ENCODE results near the gene PHACTR2.

The PHACTR2 gene

DNA sequence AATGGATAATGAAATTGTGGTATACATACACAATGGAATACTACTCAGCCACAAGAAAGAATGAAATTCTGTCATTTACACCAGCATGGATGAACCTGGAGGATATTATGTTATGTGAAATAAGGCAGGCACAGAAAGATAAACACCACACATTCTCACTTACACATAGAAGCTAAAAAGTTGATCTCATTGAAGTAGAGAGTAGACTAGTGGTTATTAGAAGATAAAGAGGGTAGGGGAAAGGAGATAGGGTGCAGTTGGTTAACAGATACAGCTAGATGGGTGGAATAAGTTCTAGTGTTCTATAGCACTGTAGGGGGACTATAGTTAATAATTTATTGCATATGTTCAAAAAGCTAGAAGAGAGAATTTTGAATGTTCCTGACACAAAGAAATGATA lies 139.9 kb downstream of the PHACTR2 start:
- no peaks in the 10 kb centered on the region for H3K27me3 ChIP-seq (ENCODE audit: control insufficient read depth in 2 of 2, insufficient read depth in 2 of 2, low read length in 2 of 2)
- no peak overlapping the region for H3K4me3 ChIP-seq (ENCODE audit: low read length in 2 of 2)
- H3K9ac ChIP-seq (ENCODE audit: low read depth in 1 of 2, low read length in 2 of 2): no peak overlapping the region
- no peaks in the 10 kb centered on the region for H3K9me3 ChIP-seq (ENCODE audit: control insufficient read depth in 2 of 2, low read length in 2 of 2)
- no peak overlapping the region for H3K27ac ChIP-seq (ENCODE audit: low read depth in 2 of 2, low read length in 2 of 2)
- H3K4me1 ChIP-seq (ENCODE audit: control insufficient read depth in 2 of 2, insufficient read depth in 2 of 2, low read length in 2 of 2): no peaks in the 10 kb centered on the region
- H3K36me3 ChIP-seq (ENCODE audit: control insufficient read depth in 2 of 2, insufficient read depth in 2 of 2, low read length in 2 of 2): peaks cover 0 to 4% of the 10 kb centered on the region in 2 donors

DNA sequence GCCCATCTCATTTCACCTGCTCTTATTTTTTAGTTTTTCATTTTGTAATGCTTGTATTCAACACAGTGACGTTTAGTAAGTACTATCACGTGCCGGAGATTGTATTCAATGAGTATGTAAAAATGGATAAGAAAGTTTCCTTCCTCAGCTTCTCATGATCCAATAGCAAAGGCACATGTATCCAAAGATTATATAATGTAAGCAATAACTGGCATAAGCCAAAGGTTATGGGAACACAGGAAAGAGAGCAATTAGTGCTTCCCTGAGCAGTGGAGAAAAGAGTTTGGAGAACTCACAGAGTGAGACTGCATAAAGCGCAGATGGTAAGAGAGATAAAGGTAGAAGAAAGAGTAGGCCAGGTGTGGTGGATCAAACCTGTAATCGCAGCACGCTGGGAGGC lies 143.6 kb downstream of the PHACTR2 start:
- H3K9ac ChIP-seq (ENCODE audit: low read depth in 1 of 2, low read length in 2 of 2): no peak overlapping the region
- H3K27ac ChIP-seq (ENCODE audit: low read depth in 2 of 2, low read length in 2 of 2): no peak overlapping the region
- no peaks in the 10 kb centered on the region for H3K27me3 ChIP-seq (ENCODE audit: control insufficient read depth in 2 of 2, insufficient read depth in 2 of 2, low read length in 2 of 2)
- peaks cover 3 to 12% of the 10 kb centered on the region in 2 donors for H3K36me3 ChIP-seq (ENCODE audit: control insufficient read depth in 2 of 2, insufficient read depth in 2 of 2, low read length in 2 of 2)
- no peaks in the 10 kb centered on the region for H3K4me1 ChIP-seq (ENCODE audit: control insufficient read depth in 2 of 2, insufficient read depth in 2 of 2, low read length in 2 of 2)
- no peak overlapping the region for H3K4me3 ChIP-seq (ENCODE audit: low read length in 2 of 2)
- no peaks in the 10 kb centered on the region for H3K9me3 ChIP-seq (ENCODE audit: control insufficient read depth in 2 of 2, low read length in 2 of 2)

DNA sequence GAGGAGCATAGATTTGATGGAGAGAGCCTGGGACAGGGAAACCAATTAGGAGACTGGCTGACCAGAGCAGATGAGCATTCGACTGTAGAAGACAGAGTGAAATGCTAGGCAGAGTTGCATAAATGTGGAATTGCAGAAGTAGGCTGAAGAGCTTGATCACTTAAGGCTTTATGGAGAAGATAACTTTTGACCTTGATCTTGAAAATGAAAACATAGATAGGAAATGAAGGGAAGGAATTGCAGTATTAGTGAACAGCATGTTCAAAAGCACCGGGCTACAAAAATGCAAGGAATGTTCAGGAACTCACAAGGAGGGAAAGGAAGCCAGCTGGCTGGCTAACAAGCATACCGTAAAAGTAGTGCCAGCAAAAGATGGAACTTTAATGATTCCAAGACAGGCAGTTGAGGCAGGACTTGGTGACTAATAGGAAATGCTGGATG lies 144.8 kb downstream of the PHACTR2 start:
- Histone ChIP-seq H3K27ac (ENCODE audit: low read depth in 2 of 2, low read length in 2 of 2) (no peak overlapping the region), H3K4me3 (ENCODE audit: low read length in 2 of 2) (no peak overlapping the region), H3K36me3 (ENCODE audit: control insufficient read depth in 2 of 2, insufficient read depth in 2 of 2, low read length in 2 of 2) (peaks cover 3 to 12% of the 10 kb centered on the region in 2 donors), H3K4me1 (ENCODE audit: control insufficient read depth in 2 of 2, insufficient read depth in 2 of 2, low read length in 2 of 2) (no peaks in the 10 kb centered on the region), H3K27me3 (ENCODE audit: control insufficient read depth in 2 of 2, insufficient read depth in 2 of 2, low read length in 2 of 2) (no peaks in the 10 kb centered on the region), H3K9me3 (ENCODE audit: control insufficient read depth in 2 of 2, low read length in 2 of 2) (no peaks in the 10 kb centered on the region), H3K9ac (ENCODE audit: low read depth in 1 of 2, low read length in 2 of 2) (no peak overlapping the region)

DNA sequence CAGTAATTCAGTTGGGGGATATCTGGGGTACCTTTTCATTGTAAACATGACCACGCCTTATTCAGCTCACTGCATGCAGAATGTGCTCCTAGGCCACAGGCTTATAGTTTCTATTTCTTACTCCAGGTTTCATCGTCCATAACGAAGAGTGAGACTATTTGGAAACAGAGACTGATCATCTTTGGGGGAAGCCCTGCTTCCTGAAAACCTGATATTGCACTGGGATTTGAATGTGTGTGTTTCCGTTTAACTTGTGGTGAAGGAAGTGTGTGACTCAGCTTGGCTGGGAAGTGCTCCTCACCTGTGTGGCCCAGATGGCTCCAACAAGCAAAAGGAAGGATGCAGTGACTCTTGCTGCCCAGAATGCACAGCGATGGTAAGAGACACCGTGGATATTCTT lies 145.8 kb downstream of the PHACTR2 start:
- peaks cover 3 to 8% of the 10 kb centered on the region in 2 donors for H3K36me3 ChIP-seq (ENCODE audit: control insufficient read depth in 2 of 2, insufficient read depth in 2 of 2, low read length in 2 of 2)
- no peak overlapping the region for H3K27ac ChIP-seq (ENCODE audit: low read depth in 2 of 2, low read length in 2 of 2)
- no peaks in the 10 kb centered on the region for H3K4me1 ChIP-seq (ENCODE audit: control insufficient read depth in 2 of 2, insufficient read depth in 2 of 2, low read length in 2 of 2)
- H3K9ac ChIP-seq (ENCODE audit: low read depth in 1 of 2, low read length in 2 of 2): no peak overlapping the region
- H3K9me3 ChIP-seq (ENCODE audit: control insufficient read depth in 2 of 2, low read length in 2 of 2): no peaks in the 10 kb centered on the region
- H3K27me3 ChIP-seq (ENCODE audit: control insufficient read depth in 2 of 2, insufficient read depth in 2 of 2, low read length in 2 of 2): no peaks in the 10 kb centered on the region
- no peak overlapping the region for H3K4me3 ChIP-seq (ENCODE audit: low read length in 2 of 2)

DNA sequence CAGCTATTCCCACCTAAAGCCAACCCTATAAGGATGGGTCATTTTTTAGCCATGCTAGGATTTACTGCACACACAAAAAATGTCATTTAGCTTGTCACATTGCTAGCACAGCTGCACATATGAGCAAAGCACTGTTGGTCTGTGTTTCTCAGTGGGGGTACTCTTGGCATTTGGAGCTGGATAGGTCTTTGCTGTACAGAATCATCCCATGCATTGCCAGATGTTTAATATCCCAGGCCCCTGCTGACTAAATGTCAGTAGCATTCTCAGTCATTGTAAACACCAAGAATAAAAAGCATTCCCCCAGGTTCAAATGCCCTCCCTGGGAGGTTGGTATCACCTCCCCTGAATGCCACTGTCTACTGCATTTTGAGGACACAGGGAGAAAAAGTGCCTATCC lies 150.8 kb downstream of the PHACTR2 start:
- Histone ChIP-seq H3K4me1 (ENCODE audit: control insufficient read depth in 2 of 2, insufficient read depth in 2 of 2, low read length in 2 of 2) (no peaks in the 10 kb centered on the region), H3K9ac (ENCODE audit: low read depth in 1 of 2, low read length in 2 of 2) (no peak overlapping the region), H3K27ac (ENCODE audit: low read depth in 2 of 2, low read length in 2 of 2) (no peak overlapping the region), H3K4me3 (ENCODE audit: low read length in 2 of 2) (no peak overlapping the region), H3K9me3 (ENCODE audit: control insufficient read depth in 2 of 2, low read length in 2 of 2) (no peaks in the 10 kb centered on the region), H3K36me3 (ENCODE audit: control insufficient read depth in 2 of 2, insufficient read depth in 2 of 2, low read length in 2 of 2) (peaks cover 2 to 7% of the 10 kb centered on the region in 2 donors), H3K27me3 (ENCODE audit: control insufficient read depth in 2 of 2, insufficient read depth in 2 of 2, low read length in 2 of 2) (no peaks in the 10 kb centered on the region)

DNA sequence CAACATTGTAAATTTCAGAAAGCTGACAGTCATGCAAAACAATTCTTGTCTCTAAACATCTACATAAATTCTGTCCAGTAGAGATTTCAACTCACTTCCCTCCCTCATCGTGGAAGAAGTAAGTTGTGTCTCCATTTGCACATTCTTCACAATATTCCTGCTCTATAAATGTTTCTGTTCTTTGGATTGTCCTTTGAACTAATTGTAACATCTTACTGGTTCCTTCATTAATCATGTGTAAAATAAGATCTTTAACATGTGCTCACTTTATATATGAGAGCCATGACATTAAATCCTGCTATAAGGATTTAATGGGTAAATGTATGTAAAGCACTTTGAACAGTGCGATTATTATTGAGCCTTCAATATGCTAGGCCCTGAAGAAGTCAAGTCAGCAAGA lies 158.4 kb downstream of the PHACTR2 start:
- H3K4me3 ChIP-seq (ENCODE audit: low read length in 2 of 2): no peak overlapping the region
- no peak overlapping the region for H3K9ac ChIP-seq (ENCODE audit: low read depth in 1 of 2, low read length in 2 of 2)
- no peaks in the 10 kb centered on the region for H3K36me3 ChIP-seq (ENCODE audit: control insufficient read depth in 2 of 2, insufficient read depth in 2 of 2, low read length in 2 of 2)
- no peaks in the 10 kb centered on the region for H3K27me3 ChIP-seq (ENCODE audit: control insufficient read depth in 2 of 2, insufficient read depth in 2 of 2, low read length in 2 of 2)
- H3K9me3 ChIP-seq (ENCODE audit: control insufficient read depth in 2 of 2, low read length in 2 of 2): no peaks in the 10 kb centered on the region
- peaks cover 8 to 9% of the 10 kb centered on the region in 2 donors for H3K4me1 ChIP-seq (ENCODE audit: control insufficient read depth in 2 of 2, insufficient read depth in 2 of 2, low read length in 2 of 2)
- no peak overlapping the region for H3K27ac ChIP-seq (ENCODE audit: low read depth in 2 of 2, low read length in 2 of 2)

DNA sequence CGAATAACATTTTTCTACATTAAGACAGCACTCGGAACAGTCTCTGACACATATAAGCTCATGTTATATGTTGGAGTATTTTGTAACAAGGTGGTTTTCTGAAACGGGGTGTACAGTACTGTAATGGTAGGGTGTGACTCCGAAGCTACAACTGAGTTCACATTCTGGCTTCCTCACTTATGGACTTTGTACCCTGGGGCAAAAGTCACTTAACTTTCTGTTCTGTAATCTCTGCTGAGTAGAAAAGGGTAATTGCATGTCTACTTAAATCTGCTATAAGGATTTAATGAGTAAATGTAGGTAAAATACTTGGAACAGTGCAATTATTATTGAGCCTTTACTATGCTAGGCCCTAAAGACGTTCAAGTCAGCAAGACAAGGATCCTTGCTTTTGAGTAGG lies 160.6 kb downstream of the PHACTR2 start:
- Histone ChIP-seq H3K36me3 (ENCODE audit: control insufficient read depth in 2 of 2, insufficient read depth in 2 of 2, low read length in 2 of 2) (no peaks in the 10 kb centered on the region), H3K9ac (ENCODE audit: low read depth in 1 of 2, low read length in 2 of 2) (no peak overlapping the region), H3K27ac (ENCODE audit: low read depth in 2 of 2, low read length in 2 of 2) (no peak overlapping the region), H3K27me3 (ENCODE audit: control insufficient read depth in 2 of 2, insufficient read depth in 2 of 2, low read length in 2 of 2) (no peaks in the 10 kb centered on the region), H3K4me1 (ENCODE audit: control insufficient read depth in 2 of 2, insufficient read depth in 2 of 2, low read length in 2 of 2) (peaks cover 8 to 9% of the 10 kb centered on the region in 2 donors), H3K9me3 (ENCODE audit: control insufficient read depth in 2 of 2, low read length in 2 of 2) (no peaks in the 10 kb centered on the region), H3K4me3 (ENCODE audit: low read length in 2 of 2) (no peak overlapping the region)

DNA sequence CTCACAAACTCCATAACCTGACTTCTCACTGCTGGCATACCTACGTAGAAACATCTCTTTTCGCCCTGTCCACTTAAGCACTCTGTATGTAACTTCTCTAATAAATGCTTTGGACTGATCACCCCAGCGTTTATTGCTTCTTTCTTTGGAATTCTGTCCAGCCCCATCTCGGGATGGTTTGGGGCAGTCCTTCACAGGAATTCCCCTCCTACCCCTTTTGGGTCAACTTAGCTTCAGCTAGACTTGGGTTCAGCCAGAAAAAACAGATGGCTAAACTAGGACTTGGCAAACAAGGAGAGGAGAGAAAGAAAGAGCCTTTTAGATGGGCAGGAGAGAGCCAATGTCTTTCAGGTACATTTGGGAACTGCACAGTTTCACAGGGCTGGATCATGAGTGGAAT lies 161.4 kb downstream of the PHACTR2 start:
- H3K27me3 ChIP-seq (ENCODE audit: control insufficient read depth in 2 of 2, insufficient read depth in 2 of 2, low read length in 2 of 2): no peaks in the 10 kb centered on the region
- H3K36me3 ChIP-seq (ENCODE audit: control insufficient read depth in 2 of 2, insufficient read depth in 2 of 2, low read length in 2 of 2): no peaks in the 10 kb centered on the region
- no peak overlapping the region for H3K9ac ChIP-seq (ENCODE audit: low read depth in 1 of 2, low read length in 2 of 2)
- H3K9me3 ChIP-seq (ENCODE audit: control insufficient read depth in 2 of 2, low read length in 2 of 2): no peaks in the 10 kb centered on the region
- no peak overlapping the region for H3K4me3 ChIP-seq (ENCODE audit: low read length in 2 of 2)
- H3K4me1 ChIP-seq (ENCODE audit: control insufficient read depth in 2 of 2, insufficient read depth in 2 of 2, low read length in 2 of 2): peaks cover 13 to 14% of the 10 kb centered on the region in 2 donors
- H3K27ac ChIP-seq (ENCODE audit: low read depth in 2 of 2, low read length in 2 of 2): no peak overlapping the region

DNA sequence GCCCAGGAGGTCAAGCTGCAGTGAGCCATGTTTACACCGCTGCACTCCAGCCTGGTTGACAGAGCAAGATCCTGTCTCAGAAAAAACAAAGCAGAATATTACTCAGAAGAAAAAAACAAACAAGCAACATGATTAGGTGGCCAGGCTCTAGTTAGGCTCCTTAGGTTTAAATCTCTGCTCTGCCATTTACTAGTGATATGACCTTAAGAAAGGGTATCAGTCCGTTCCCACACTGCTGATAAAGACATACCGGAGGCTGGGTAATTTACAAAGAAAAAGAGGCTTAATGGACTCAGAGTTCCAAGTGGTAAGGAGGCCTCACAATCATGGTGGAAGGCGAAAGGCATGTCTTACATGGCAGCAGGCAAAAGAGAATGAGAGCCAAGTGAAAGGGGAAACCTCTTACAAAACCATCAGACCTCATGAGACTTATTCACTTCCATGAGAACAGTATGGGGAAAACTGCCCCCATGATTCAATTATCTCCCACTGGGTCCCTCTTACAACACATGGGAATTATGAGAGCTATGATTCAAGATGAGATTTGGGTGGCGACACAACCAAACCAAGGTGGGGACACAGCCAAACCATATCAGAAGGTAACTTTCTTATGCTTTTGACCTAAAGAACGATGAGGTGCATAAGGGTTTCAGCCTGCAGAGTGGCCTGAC lies 163.0 kb downstream of the PHACTR2 start:
- peaks cover 4 to 9% of the 10 kb centered on the region in 2 donors for H3K36me3 ChIP-seq (ENCODE audit: control insufficient read depth in 2 of 2, insufficient read depth in 2 of 2, low read length in 2 of 2)
- no peak overlapping the region for H3K27ac ChIP-seq (ENCODE audit: low read depth in 2 of 2, low read length in 2 of 2)
- no peaks in the 10 kb centered on the region for H3K9me3 ChIP-seq (ENCODE audit: control insufficient read depth in 2 of 2, low read length in 2 of 2)
- no peak overlapping the region for H3K9ac ChIP-seq (ENCODE audit: low read depth in 1 of 2, low read length in 2 of 2)
- no peaks in the 10 kb centered on the region for H3K27me3 ChIP-seq (ENCODE audit: control insufficient read depth in 2 of 2, insufficient read depth in 2 of 2, low read length in 2 of 2)
- no peak overlapping the region for H3K4me3 ChIP-seq (ENCODE audit: low read length in 2 of 2)
- H3K4me1 ChIP-seq (ENCODE audit: control insufficient read depth in 2 of 2, insufficient read depth in 2 of 2, low read length in 2 of 2): peaks cover 15 to 16% of the 10 kb centered on the region in 2 donors

DNA sequence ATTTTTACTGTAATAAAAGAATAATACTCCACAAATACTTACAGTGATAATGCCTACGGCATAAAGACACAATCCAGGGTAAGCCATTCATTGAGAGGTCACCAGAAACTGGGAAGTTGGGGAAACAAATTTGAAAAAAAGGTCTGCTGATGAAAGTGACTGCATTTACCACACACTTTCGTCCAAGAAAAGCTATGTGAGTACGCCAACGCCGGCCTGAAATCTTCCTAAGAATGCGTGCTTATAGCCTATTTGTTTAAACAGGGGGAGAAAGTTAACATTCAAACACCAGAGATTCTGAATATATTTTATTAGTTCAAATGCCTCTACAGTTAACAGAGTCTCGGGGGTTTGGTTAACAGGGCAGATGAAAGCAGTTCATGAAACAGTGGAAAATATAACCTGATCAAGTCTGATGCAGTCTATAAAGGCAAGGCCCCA lies 164.7 kb downstream of the PHACTR2 start:
- Histone ChIP-seq H3K9me3 (ENCODE audit: control insufficient read depth in 2 of 2, low read length in 2 of 2) (no peaks in the 10 kb centered on the region), H3K9ac (ENCODE audit: low read depth in 1 of 2, low read length in 2 of 2) (peak overlapping the region; percentile 78 to 97), H3K4me1 (ENCODE audit: control insufficient read depth in 2 of 2, insufficient read depth in 2 of 2, low read length in 2 of 2) (peaks cover 15 to 16% of the 10 kb centered on the region in 2 donors), H3K27ac (ENCODE audit: low read depth in 2 of 2, low read length in 2 of 2) (peak overlapping the region; percentile 66 to 87), H3K4me3 (ENCODE audit: low read length in 2 of 2) (peak overlapping the region; percentile 79 to 94), H3K27me3 (ENCODE audit: control insufficient read depth in 2 of 2, insufficient read depth in 2 of 2, low read length in 2 of 2) (no peaks in the 10 kb centered on the region), H3K36me3 (ENCODE audit: control insufficient read depth in 2 of 2, insufficient read depth in 2 of 2, low read length in 2 of 2) (peaks cover 20 to 26% of the 10 kb centered on the region in 2 donors)
